GM08714 (cell line): ENCODE data around the gene MACROD1.

Experiments used
- H3K4me3 ChIP-seq: fragments of 200-500 bp; sonication (Bioruptor generic); 2 replicates; pipeline ENCODE4 v1.5.1; 2014; ENCODE audit warnings: mild to moderate bottlenecking, low read length, inconsistent platforms
- ZNF274 ChIP-seq: IDR thresholded peaks from 2 replicates; pipeline ENCODE4 v1.6.1; 2012; ENCODE audit warnings: mild to moderate bottlenecking, low read depth, low read length

MACROD1 gene

GRCh38 chr11:64121663-64122410 lies 44.1 kb downstream of the MACROD1 start:
- H3K4me3 ChIP-seq: no peak overlapping the region
- no peak for TF ChIP-seq ZNF274

GRCh38 chr11:64120951-64121569 lies 44.9 kb downstream of the MACROD1 start:
- no peak for TF ChIP-seq ZNF274
- H3K4me3 ChIP-seq: no peak overlapping the region

- no peak for TF ChIP-seq ZNF274
- no peak overlapping the region for H3K4me3 ChIP-seq
Observed at GRCh38 chr11:64119700-64120099, 46.2 kb downstream of the MACROD1 start.

GRCh38 chr11:64118876-64119665 lies 46.8 kb downstream of the MACROD1 start:
- H3K4me3 ChIP-seq: no peak overlapping the region
- TF ChIP-seq ZNF274: no peak

GRCh38 chr11:64117763-64118459 lies 48.0 kb downstream of the MACROD1 start:
- TF ChIP-seq ZNF274: no peak
- no peak overlapping the region for H3K4me3 ChIP-seq

GRCh38 chr11:64115531-64116522 lies 50.1 kb downstream of the MACROD1 start:
- no peak overlapping the region for H3K4me3 ChIP-seq
- no peak for TF ChIP-seq ZNF274

GRCh38 chr11:64114231-64114630 lies 51.7 kb downstream of the MACROD1 start:
- no peak for TF ChIP-seq ZNF274
- H3K4me3 ChIP-seq: no peak overlapping the region

- no peak overlapping the region for H3K4me3 ChIP-seq
- TF ChIP-seq ZNF274: no peak
Observed at GRCh38 chr11:64113462-64113780, 52.5 kb downstream of the MACROD1 start.

GRCh38 chr11:64112771-64113461 lies 53.0 kb downstream of the MACROD1 start:
- no peak for TF ChIP-seq ZNF274

GRCh38 chr11:64110465-64111375 lies 55.2 kb downstream of the MACROD1 start:
- no peak overlapping the region for H3K4me3 ChIP-seq
- no peak for TF ChIP-seq ZNF274

More at GRCh38 chr11:64112771-64113461, 53.0 kb downstream of the MACROD1 start:
- no peak overlapping the region for H3K4me3 ChIP-seq

- no peak overlapping the region for H3K4me3 ChIP-seq
- TF ChIP-seq ZNF274: no peak
Observed at GRCh38 chr11:64109332-64109731, 56.6 kb downstream of the MACROD1 start.

- no peak for TF ChIP-seq ZNF274
- H3K4me3 ChIP-seq: no peak overlapping the region
Observed at GRCh38 chr11:64107303-64107702, 58.6 kb downstream of the MACROD1 start.

GRCh38 chr11:64104632-64105031 lies 61.3 kb downstream of the MACROD1 start:
- TF ChIP-seq ZNF274: no peak
- H3K4me3 ChIP-seq: no peak overlapping the region
